CD14-positive monocyte (primary cell): ENCODE measurements around the gene LCNL1. TPM values are rescaled to one million over a fixed set of nuclear protein-coding genes. Genes with fewer than 3 reads are reported as not detected.

Experiments used
- DNase-seq, 3 donors: peaks; one replicate each; pipeline ENCODE4 v3.0.0-alpha.2; 2011 to 2022
- H2AFZ ChIP-seq: 2 replicates; pipeline ENCODE4 v1.6.0; 2012; ENCODE audit warnings: mild to moderate bottlenecking, low read depth, low read length, inconsistent platforms; ENCODE audit not compliant: insufficient read depth, poor library complexity, severe bottlenecking
- H3K27ac ChIP-seq, 2 donors: 1 replicate in 1 of 2; 2 replicates in 1 of 2; pipeline ENCODE4 v1.5.1; 2012 to 2013; ENCODE audit warnings: low read length in 2 of 2, control low read depth in 1 of 2, inconsistent platforms in 1 of 2, low read depth in 1 of 2, mild to moderate bottlenecking in 1 of 2
- H3K27me3 ChIP-seq, 2 donors: one replicate each; pipeline versions ENCODE4 v1.6.0 to v1.6.1; 2011 to 2013; ENCODE audit warnings: low read length in 2 of 2; ENCODE audit not compliant: control insufficient read depth in 2 of 2, insufficient read depth in 2 of 2
- H3K36me3 ChIP-seq, 2 donors: replicated peaks in 1 of 2; 1 replicate in 1 of 2; 2 replicates in 1 of 2; pipeline versions ENCODE4 v1.5.1 to v1.6.1; 2012 to 2013; ENCODE audit warnings: low read length in 2 of 2, control low read depth in 1 of 2, inconsistent platforms in 1 of 2, mild to moderate bottlenecking in 1 of 2; ENCODE audit not compliant: insufficient read depth in 2 of 2, control insufficient read depth in 1 of 2
- H3K4me1 ChIP-seq, 2 donors: 1 replicate in 1 of 2; 2 replicates in 1 of 2; pipeline versions ENCODE4 v1.5.1 to v1.6.1; 2012 to 2013; ENCODE audit warnings: low read length in 2 of 2, control low read depth in 1 of 2, inconsistent platforms in 1 of 2, mild to moderate bottlenecking in 1 of 2, moderate library complexity in 1 of 2; ENCODE audit not compliant: insufficient read depth in 2 of 2, control insufficient read depth in 1 of 2
- H3K4me2 ChIP-seq: replicated peaks from 2 replicates; pipeline ENCODE3; 2012; ENCODE audit warnings: low read length, moderate library complexity, mild to moderate bottlenecking; ENCODE audit not compliant: poor library complexity, severe bottlenecking; ENCODE audit errors: extremely low read depth
- H3K4me3 ChIP-seq, 3 experiments: fragments of 200-600 bp in 1 of 3; sonication (generic) in 1 of 3; replicated peaks in 1 of 3; 1 replicate in 2 of 3; 2 replicates in 1 of 3; pipeline ENCODE4 v1.5.1; 2011 to 2013; ENCODE audit warnings: low read length in 3 of 3, mild to moderate bottlenecking in 3 of 3, control low read depth in 2 of 3, low read depth in 2 of 3, inconsistent platforms in 1 of 3, moderate library complexity in 1 of 3
- H3K79me2 ChIP-seq: 2 replicates; pipeline ENCODE4 v1.6.0; 2012; ENCODE audit warnings: mild to moderate bottlenecking, control low read depth, inconsistent platforms, low read length, moderate library complexity; ENCODE audit not compliant: insufficient read depth
- H3K9ac ChIP-seq: 2 replicates; pipeline ENCODE4 v1.6.0; 2017; ENCODE audit warnings: low read length, mild to moderate bottlenecking; ENCODE audit not compliant: insufficient read depth, poor library complexity, severe bottlenecking
- H3K9me3 ChIP-seq, 2 donors: replicated peaks in 1 of 2; 1 replicate in 1 of 2; 2 replicates in 1 of 2; pipeline versions ENCODE4 v1.5.1 to v1.6.1; 2012 to 2013; ENCODE audit warnings: low read length in 2 of 2, control low read depth in 1 of 2; ENCODE audit not compliant: control insufficient read depth in 1 of 2, insufficient read depth in 1 of 2
- H4K20me1 ChIP-seq: 2 replicates; pipeline ENCODE4 v1.6.0; 2012; ENCODE audit warnings: mild to moderate bottlenecking, low read length, control low read depth, moderate library complexity; ENCODE audit not compliant: insufficient read depth
- H3K27ac Mint-ChIP-seq, 7 donors: one replicate each; pipeline ENCODE4 v1.8.0; 2020; ENCODE audit warnings: mild to moderate bottlenecking in 7 of 7, mixed read lengths in 7 of 7, moderate library complexity in 6 of 7, inconsistent platforms in 2 of 7
- H3K27me3 Mint-ChIP-seq, 3 donors: one replicate each; pipeline ENCODE4 v1.8.0; 2021 to 2022; ENCODE audit warnings: low read depth in 3 of 3, mild to moderate bottlenecking in 3 of 3, mixed read lengths in 3 of 3, moderate library complexity in 3 of 3, inconsistent platforms in 1 of 3
- H3K36me3 Mint-ChIP-seq, 2 donors: one replicate each; pipeline ENCODE4 v1.8.0; 2020; ENCODE audit warnings: mixed read lengths in 2 of 2, inconsistent platforms in 1 of 2, mild to moderate bottlenecking in 1 of 2
- H3K4me1 Mint-ChIP-seq: one replicate; pipeline ENCODE4 v1.8.0; 2020; ENCODE audit warnings: mild to moderate bottlenecking, mixed read lengths
- H3K4me3 Mint-ChIP-seq, 2 donors: one replicate each; pipeline ENCODE4 v1.8.0; 2020; ENCODE audit warnings: mild to moderate bottlenecking in 2 of 2, mixed read lengths in 2 of 2, moderate library complexity in 1 of 2
- H3K9me3 Mint-ChIP-seq, 7 donors: one replicate each; pipeline ENCODE4 v1.8.0; 2020 to 2022; ENCODE audit warnings: mixed read lengths in 7 of 7, mild to moderate bottlenecking in 6 of 7, moderate library complexity in 6 of 7, inconsistent platforms in 2 of 7
- WGBS: methylation state at CpG from one replicate; pipeline ENCODE4 v1.1.5; 2013; ENCODE audit warnings: missing lambda C conversion rate; ENCODE audit not compliant: insufficient coverage; 5-methylcytosine and 5-hydroxymethylcytosine counted together
- intact Hi-C, 2 donors: fragments of 100-400 bp; cut with micrococcal nuclease; formaldehyde crosslinking; loops; one replicate each; pipeline versions ENCODE4 v1.15.0 to v1.15.1; 2023
- polyA plus RNA-seq, 3 donors: library from polyadenylated mRNA; depleted of rRNA in 1 of 3; unstranded in 2 of 3; stranded (reverse) in 1 of 3; fragments of 300-500 nt in 2 of 3; fragments of >200 nt in 1 of 3; fragmentation: Illumina TruSeq in 2 of 3; gene quantifications; 1 replicate in 2 of 3; 2 replicates in 1 of 3; pipeline ENCODE4 v1.2.3, GENCODE V29; 2012 to 2021
- TF ChIP-seq, protein P1 (sequence below): fragments of 200-600 bp; IDR thresholded peaks from one replicate; pipeline ENCODE4 v1.8.0; 2022; ENCODE audit warnings: antibody characterized with exemption, mild to moderate bottlenecking

The LCNL1 gene
- polyA plus RNA-seq, 3 donors = 0.04 TPM; not detected in 2

DNA sequence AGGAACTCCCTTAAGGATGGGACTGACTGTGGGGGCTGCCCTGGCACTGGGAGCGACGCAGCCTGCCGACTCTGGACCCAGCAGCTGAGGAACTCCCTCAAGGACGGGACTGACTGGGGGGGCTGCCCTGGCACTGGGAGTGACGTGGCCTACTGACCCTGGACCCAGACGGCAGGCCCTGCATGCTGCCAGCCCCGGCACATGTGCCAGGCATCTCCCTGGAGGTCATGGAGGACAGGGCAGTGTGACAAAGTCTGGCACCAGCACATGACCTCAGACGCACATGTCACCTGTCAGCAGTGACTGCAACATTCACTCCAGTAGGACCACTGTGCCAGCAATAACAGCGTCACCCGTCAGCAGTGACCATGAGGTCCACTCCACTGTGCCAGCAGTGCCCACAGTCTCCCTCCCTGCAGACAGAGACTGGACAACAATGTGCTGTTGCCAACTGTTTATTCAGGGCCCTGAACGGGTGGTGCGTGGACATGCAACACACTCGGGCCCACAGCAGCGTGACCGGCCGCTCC is 42.7 kb upstream of the LCNL1 start:
- H3K9me3 ChIP-seq = no peaks in the 10 kb centered on the region
- H3K4me1 Mint-ChIP-seq = peaks cover 23% of the 10 kb centered on the region
- peaks cover 26 to 47% of the 10 kb centered on the region in 2 donors for H3K36me3 Mint-ChIP-seq
- DNase-seq = no peak
- 88% methylated on average over 16 of the region's 16 CpGs for WGBS
- peaks cover 20% of the 10 kb centered on the region for H3K79me2 ChIP-seq
- no peak overlapping the region for H3K27ac Mint-ChIP-seq
- intact Hi-C loops = loop anchor here (10.0 kb wide), 3 partner anchors 95 to 135 kb away; partner anchors contain the start of genes AJM1 (in 1 of the 2), FUT7 (in 1 of the 2), PHPT1 (in 1 of the 2) and RABL6 (in 1 of the 2)
- H3K9ac ChIP-seq = no peak overlapping the region
- peaks cover 39 to 48% of the 10 kb centered on the region in 2 donors for H3K36me3 ChIP-seq
- H3K4me3 ChIP-seq = no peak overlapping the region
- H3K4me2 ChIP-seq = no peak overlapping the region
- H3K27me3 Mint-ChIP-seq = peaks cover 0 to 4% (median 0%) of the 10 kb centered on the region in 3 donors
- no peak overlapping the region for H2AFZ ChIP-seq
- H3K4me1 ChIP-seq = peaks cover 20 to 29% of the 10 kb centered on the region in 2 donors
- no peaks in the 10 kb centered on the region for H3K27me3 ChIP-seq
- no peak overlapping the region for H3K4me3 Mint-ChIP-seq
- peaks cover 49% of the 10 kb centered on the region for H4K20me1 ChIP-seq
- peaks cover 0 to 3% (median 0%) of the 10 kb centered on the region in 7 donors for H3K9me3 Mint-ChIP-seq
- TF ChIP-seq, protein P1, sequence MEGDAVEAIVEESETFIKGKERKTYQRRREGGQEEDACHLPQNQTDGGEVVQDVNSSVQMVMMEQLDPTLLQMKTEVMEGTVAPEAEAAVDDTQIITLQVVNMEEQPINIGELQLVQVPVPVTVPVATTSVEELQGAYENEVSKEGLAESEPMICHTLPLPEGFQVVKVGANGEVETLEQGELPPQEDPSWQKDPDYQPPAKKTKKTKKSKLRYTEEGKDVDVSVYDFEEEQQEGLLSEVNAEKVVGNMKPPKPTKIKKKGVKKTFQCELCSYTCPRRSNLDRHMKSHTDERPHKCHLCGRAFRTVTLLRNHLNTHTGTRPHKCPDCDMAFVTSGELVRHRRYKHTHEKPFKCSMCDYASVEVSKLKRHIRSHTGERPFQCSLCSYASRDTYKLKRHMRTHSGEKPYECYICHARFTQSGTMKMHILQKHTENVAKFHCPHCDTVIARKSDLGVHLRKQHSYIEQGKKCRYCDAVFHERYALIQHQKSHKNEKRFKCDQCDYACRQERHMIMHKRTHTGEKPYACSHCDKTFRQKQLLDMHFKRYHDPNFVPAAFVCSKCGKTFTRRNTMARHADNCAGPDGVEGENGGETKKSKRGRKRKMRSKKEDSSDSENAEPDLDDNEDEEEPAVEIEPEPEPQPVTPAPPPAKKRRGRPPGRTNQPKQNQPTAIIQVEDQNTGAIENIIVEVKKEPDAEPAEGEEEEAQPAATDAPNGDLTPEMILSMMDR = no peak
- H3K27ac ChIP-seq = no peak overlapping the region

GRCh38 chr9:136940526-136941230 is 42.1 kb upstream of the LCNL1 start:
- Mint-ChIP-seq H3K27me3 (peaks cover 0 to 6% (median 0%) of the 10 kb centered on the region in 3 donors), H3K9me3 (peaks cover 0 to 3% (median 0%) of the 10 kb centered on the region in 7 donors)
- H3K27ac ChIP-seq = no peak overlapping the region

More at GRCh38 chr9:136940526-136941230, 42.1 kb upstream of the LCNL1 start:
- Mint-ChIP-seq H3K36me3 (peaks cover 26 to 47% of the 10 kb centered on the region in 2 donors), H3K27ac (no peak overlapping the region), H3K4me3 (no peak overlapping the region), H3K4me1 (peaks cover 18% of the 10 kb centered on the region)
- WGBS = 98% methylated on average over 38 of the region's 42 CpGs
- Histone ChIP-seq H4K20me1 (peaks cover 49% of the 10 kb centered on the region), H3K4me1 (peaks cover 14 to 24% of the 10 kb centered on the region in 2 donors), H2AFZ (no peak overlapping the region), H3K4me2 (no peak overlapping the region), H3K9ac (no peak overlapping the region), H3K9me3 (no peaks in the 10 kb centered on the region), H3K4me3 (no peak overlapping the region), H3K79me2 (peaks cover 20% of the 10 kb centered on the region), H3K36me3 (peaks cover 39 to 48% of the 10 kb centered on the region in 2 donors), H3K27me3 (no peaks in the 10 kb centered on the region)
- intact Hi-C loops = loop anchor here (10.0 kb wide), 3 partner anchors 94 to 136 kb away; partner anchors contain the start of genes AJM1 (in 1 of the 2), FUT7 (in 1 of the 2), PHPT1 (in 1 of the 2) and RABL6 (in 1 of the 2)
- no peak for DNase-seq
- TF ChIP-seq, protein P1 = no peak
